HG03571 (cell line): ENCODE data around the gene SLC5A4.

Source experiments
- ATAC-seq: cut with Tn5 transposase; IDR thresholded peaks from one replicate; pipeline ENCODE4 v1.9.1; 2021; ENCODE audit not compliant: unreplicated experiment

Gene SLC5A4

DNA sequence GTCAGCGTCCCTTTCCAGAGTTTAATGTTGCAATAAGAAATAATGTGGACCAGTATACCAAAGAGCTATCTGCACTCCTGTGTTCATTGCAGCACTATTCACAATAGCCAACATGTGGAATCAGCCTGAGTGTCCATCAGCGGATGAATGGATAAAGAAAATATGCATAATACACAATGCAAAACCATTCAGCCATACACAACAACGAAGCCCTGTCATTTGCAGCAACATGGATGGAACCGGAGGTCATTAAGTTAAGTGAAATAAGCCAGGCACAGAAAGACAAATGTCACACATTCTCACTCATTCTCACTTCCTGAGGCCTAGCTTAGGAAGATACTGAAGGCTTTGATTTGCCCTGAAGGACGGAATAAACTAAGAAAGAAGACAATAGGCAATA is 22.1 kb downstream of the SLC5A4 start:
- ATAC-seq: no peak

- ATAC-seq: no peak
Measured at GRCh38 chr22:32232191-32232830, 22.8 kb downstream of the SLC5A4 start.

- ATAC-seq: no peak
Measured at GRCh38 chr22:32226326-32227104, 28.6 kb downstream of the SLC5A4 start.

DNA sequence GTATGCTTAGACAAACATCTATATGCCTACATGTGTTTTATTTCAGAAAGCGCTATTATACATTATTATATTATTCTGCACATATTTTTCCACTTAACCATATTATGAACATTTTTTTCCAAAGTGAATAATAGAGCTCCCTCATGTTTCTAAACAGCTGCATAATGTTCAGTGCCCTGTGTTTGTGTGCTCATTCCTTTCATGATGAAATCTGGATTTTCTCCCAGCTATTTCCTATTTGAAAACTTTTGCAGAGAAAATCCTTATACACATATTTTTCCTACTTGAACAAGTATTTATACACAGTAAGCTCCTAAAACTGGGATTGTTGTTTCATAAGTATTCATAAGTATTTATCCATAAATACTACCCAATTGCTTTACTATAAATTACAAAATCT is 32.2 kb downstream of the SLC5A4 start:
- ATAC-seq: no peak

DNA sequence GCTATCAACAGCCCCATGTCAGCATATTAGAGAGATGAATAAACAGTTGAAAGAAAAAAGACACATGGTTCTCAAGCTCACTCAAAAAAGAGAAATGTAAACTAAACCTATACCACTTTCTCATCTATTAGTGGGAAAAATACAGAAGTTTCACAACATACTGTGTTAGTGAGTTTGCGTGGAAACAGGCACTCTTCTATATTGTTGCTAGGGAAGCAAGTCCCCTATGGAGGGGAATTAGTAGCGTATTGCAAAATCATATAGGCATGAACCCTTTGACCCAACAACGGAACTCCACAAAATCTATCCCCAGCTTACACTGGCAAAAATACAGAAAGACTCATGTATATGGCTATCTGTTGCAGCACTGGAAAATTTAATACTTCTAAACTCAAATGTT is 36.1 kb downstream of the SLC5A4 start:
- ATAC-seq: no peak

DNA sequence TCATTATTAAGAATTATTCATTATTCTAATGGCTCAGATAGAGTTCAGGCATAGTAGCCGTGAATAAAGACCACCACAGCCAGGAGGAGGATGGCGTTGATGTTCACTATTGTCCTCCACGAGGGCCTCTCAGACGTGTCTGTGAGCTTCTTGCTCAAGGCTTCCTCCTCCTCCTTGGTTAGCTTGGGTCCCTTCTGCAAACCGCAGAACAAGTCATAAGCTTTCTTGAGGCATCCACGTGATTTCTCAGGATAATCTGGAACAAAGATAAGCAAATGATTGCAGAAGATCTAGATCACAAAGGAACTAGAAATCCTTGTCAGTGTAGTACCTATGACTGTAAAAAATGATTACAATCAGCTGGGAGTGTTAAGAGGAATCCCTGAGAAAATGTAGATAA is 36.7 kb downstream of the SLC5A4 start:
- ATAC-seq: no peak

- no peak for ATAC-seq
Measured at GRCh38 chr22:32217465-32217864, 37.7 kb downstream of the SLC5A4 start.

DNA sequence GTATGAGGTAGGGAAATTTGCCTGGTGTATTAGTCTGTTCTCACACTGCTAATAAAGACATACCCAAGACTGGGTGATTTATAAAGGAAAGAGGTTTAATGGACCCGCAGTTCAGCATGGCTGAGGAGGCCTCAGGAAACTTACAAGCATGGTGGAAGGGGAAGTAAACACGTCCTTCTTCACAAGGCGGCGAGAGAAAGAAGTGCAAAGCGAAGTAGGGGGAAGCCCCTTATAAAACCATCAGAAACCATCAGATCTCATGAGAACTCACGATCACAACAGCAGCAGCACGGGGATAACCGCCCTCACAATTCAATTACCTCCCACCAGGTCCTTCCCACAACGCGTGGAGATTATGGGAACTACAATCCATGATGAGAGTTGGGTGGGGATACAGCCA is 38.2 kb downstream of the SLC5A4 start:
- ATAC-seq: no peak

DNA sequence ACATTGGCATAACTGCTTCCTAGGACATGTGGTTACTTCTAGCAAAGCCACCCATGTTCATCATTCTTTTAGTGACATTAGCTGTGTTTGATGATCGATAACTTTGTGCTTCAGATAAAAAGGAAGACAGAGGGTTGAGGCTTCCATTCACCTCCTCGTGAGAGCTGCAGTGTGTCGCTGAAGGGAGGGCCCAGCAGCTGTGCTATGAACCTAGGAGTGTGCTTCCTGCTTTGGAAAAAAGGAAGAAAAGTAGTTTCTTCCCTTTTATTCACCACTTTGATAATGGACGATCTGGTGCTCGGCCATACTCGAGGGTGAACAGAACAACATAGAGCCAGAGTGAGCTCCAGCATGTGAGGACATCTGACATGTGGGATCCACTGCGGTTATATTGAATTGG is 44.1 kb downstream of the SLC5A4 start:
- ATAC-seq: no peak

- no peak for ATAC-seq
Measured at GRCh38 chr22:32208681-32209080, 46.5 kb downstream of the SLC5A4 start.

DNA sequence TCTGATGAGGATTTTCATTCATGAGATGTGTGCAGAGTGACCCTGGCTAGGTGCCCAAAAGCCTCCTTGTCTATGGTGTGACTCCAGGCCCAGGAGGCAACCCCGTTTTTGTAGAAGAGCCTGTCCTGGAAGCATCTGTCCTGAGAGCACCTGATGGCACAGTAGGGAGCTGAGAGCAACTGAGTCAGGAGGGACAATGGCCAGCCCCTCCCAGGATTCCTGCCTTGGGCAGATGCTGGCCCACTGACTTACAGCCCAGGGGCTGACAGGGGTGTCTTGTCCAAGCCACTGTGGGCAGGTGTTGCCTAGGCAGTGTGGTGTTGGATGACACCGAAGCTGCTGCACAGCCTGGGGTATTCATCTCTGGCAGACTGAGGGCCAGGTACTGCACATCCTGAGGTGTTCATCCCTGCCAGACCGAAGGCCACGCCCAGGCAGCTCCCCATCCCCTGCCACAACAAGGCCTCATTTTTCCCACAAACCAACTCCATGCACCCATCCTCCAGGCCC is 47.1 kb downstream of the SLC5A4 start:
- no peak for ATAC-seq

GRCh38 chr22:32206774-32207758 is 48.1 kb downstream of the SLC5A4 start:
- no peak for ATAC-seq

GRCh38 chr22:32205974-32206773 is 49.0 kb downstream of the SLC5A4 start:
- ATAC-seq: no peak

GRCh38 chr22:32204856-32205722 is 50.1 kb downstream of the SLC5A4 start, which contains the start of gene RFPL2:
Gene RFPL2, minus strand, starts transcription at chr22:32205073. Its CDS starts 2,622 bp downstream, at chr22:32202451.
- no peak for ATAC-seq

DNA sequence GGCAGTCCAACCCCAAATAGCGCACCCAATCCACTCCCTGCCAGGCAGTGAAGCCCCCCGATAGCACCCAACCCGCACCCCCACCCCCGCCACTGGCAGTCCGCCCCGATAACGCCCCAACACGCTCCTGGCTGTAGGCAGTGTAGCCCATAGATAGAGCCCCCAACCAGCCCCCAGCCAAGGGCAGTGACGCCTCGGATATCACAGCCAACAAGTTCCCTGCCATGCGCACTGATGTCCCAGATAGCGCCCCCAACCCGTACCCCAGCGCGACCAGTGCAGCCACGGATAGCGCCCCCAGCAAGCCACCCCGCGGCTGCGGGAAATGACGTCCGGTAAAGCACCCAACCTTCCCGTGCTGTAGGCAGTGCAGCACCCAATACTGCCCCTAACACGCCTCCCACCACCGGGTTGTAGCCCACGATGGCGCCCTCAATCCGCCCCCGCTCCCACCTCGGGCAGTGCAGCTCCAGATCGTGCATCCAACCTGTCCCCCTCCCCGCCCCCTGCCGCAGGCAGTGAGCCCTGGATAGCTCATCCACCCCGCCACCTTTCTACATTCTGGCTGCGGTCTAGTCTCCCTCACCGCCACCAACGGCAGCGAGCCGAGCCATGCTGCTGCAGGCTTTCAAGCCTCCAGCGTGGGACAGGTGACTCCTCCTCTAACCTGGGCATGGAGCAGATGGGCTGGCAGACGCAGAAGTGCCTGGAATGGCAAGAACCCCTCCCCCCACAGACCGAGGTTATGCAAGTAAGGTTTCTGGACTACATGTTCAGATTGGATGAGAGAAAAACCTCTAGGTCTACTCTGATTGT is 50.9 kb downstream of the SLC5A4 start:
- ATAC-seq: no peak

DNA sequence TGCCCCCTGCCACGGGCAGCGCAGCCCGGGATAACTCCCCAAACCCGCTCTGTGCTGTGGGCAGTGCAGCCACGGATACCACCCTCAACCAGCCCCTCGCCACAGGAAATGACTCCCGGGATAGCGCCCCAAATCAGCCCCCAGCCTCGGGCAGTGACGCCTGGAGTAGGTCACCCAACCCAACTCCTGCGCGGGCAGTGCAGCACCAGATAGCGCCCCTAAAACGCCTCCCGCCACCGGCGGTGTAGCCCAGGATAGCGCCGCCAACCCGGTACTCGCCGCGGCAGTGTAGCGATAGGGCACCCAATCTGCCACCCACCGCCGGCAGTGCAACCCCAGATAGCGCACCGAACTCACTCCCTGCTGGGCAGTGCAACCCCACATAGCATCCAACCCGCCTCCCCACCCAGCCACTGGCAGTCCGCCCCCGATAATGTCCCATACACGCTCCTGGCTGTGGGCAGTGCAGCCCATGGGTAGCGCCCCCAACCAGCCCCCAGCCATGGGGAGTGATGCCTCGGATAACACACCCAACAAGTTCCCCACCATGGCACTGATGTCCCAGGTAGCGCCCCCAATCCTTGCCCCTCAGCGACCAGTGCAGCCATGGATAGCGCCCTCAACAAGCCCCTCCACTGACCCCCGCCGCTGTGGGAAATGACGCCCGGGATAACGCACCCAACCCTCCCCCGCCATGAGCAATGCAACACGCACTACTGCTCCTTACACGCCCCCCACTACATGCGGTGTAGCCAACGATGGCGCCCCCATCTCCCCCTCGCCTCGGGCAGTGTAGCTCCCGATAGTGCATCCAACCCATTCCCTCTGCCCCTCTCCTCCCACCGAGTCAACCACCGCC is 51.7 kb downstream of the SLC5A4 start:
- ATAC-seq: no peak

- ATAC-seq: no peak
Measured at GRCh38 chr22:32202539-32203180, 52.5 kb downstream of the SLC5A4 start.
